ENCODE results near the gene AIP.
"Not testable (repeated sequence)": the region's sequence is repeated elsewhere in the genome, so short reads cannot be mapped to it uniquely, and the experiment has no call there.

The AIP gene

GRCh38 chr11:67507864-67508485 is 25.1 kb downstream of the AIP start, which contains the start of gene CDK2AP2:
Gene CDK2AP2, minus strand, starts transcription at chr11:67508162. Its CDS starts 80 bp downstream, at chr11:67508082.
- DNase-seq: peak; percentile 98

- DNase-seq: peak; percentile 97
These were observed 25.8 kb downstream of the AIP start for GRCh38 chr11:67508486-67509121.

GRCh38 chr11:67510023-67510345 is 27.2 kb downstream of the AIP start:
- DNase-seq: no peak

- not testable (repeated sequence) for DNase-seq
These were observed 28.7 kb downstream of the AIP start for GRCh38 chr11:67511558-67511957.

GRCh38 chr11:67514116-67514515 is 31.3 kb downstream of the AIP start:
- no peak for DNase-seq

- no peak for DNase-seq
These were observed 34.0 kb downstream of the AIP start for GRCh38 chr11:67516806-67517205.

GRCh38 chr11:67517784-67518552 is 35.1 kb downstream of the AIP start:
- no peak for DNase-seq

GRCh38 chr11:67519726-67520125 is 36.9 kb downstream of the AIP start:
- DNase-seq: no peak

- no peak for DNase-seq
These were observed 38.3 kb downstream of the AIP start for GRCh38 chr11:67520856-67521824.

GRCh38 chr11:67521924-67522323 is 39.1 kb downstream of the AIP start:
- DNase-seq: no peak

- DNase-seq: no peak
These were observed 39.5 kb downstream of the AIP start for GRCh38 chr11:67522338-67522737.

- DNase-seq: no peak
These were observed 40.2 kb downstream of the AIP start, which contains the start of gene CABP2 for GRCh38 chr11:67522844-67523555. Gene CABP2, minus strand, starts transcription at chr11:67523446. Its CDS starts 120 bp downstream, at chr11:67523326.

GRCh38 chr11:67523556-67524479 is 41.0 kb downstream of the AIP start:
- no peak for DNase-seq

GRCh38 chr11:67524480-67524808 is 41.6 kb downstream of the AIP start:
- no peak for DNase-seq

- DNase-seq: no peak
These were observed 42.6 kb downstream of the AIP start for GRCh38 chr11:67525275-67525976.

- no peak for DNase-seq
These were observed 45.5 kb downstream of the AIP start for GRCh38 chr11:67528376-67528775.

- DNase-seq: no peak
These were observed 47.4 kb downstream of the AIP start for GRCh38 chr11:67530282-67530592.

- no peak for DNase-seq
These were observed 50.1 kb downstream of the AIP start for GRCh38 chr11:67532889-67533288.

GRCh38 chr11:67534070-67534679 is 51.3 kb downstream of the AIP start:
- DNase-seq: no peak

GRCh38 chr11:67535561-67535960 is 52.7 kb downstream of the AIP start:
- no peak for DNase-seq

Measured in NCI-H1048 (cell line).